ENCODE results near the gene TMCC1.
"Not testable (repeated sequence)": the region's sequence is repeated elsewhere in the genome, so short reads cannot be mapped to it uniquely, and the experiment has no call there.

Gene TMCC1

DNA sequence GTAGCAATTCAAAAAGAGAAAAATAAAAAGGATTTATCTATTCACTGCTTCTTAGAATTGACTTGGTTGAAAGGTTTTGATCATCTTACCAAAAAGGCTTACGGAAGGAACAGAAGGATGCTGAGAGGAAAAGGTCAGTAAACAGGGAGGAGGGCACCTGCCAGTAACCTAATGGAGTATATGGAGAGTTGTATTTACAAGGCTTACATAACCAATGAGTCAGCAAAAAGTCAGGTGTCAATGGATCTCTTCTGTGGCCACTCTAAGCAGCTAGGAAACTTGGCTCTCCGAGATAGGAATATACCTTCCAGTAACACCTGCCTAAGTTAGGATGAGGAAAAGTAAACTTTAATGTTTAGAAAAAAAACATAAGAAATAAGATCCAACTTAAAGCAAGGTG lies 206.6 kb downstream of the TMCC1 start:
- DNase-seq (ENCODE audit: low read depth in 2 of 2): no peak

DNA sequence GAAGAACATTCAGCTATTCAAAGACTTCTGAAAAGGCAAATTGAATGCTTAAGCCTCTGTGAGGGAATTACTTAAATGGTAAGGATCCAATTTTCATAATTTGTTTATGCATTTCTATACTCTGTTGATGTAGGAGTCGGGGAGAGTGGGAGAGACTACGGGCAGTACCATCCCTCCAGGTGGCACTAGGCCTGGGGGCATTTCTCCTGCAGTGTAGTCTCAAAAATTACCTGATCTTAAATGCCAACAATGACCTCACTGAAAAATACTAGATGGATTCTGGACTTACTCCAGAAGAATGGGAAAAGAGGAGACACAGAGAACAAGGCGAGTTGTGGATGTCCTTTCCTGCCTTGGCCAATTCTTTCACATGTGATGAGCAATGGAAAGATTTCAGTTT lies 209.2 kb downstream of the TMCC1 start:
- DNase-seq (ENCODE audit: low read depth in 2 of 2): no peak

DNA sequence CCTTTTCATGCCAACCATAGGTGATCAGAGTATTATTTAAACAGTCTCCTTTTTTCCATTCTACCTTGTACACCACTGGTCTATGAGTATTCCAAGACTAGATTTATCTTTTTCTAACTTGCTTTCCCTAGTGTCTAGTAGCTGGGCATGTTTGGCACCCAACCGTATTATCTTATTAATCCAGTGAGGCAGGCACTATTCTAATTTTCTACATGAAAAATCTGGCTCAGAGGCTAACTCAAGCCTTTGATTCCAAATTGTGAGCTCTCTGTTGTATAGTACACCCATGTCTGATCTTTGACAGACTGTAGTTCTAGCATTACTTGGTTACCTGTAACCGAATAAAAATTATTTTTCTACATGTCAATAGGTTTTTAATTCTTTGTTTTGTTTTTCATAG lies 210.3 kb downstream of the TMCC1 start:
- no peak for DNase-seq (ENCODE audit: low read depth in 2 of 2)

DNA sequence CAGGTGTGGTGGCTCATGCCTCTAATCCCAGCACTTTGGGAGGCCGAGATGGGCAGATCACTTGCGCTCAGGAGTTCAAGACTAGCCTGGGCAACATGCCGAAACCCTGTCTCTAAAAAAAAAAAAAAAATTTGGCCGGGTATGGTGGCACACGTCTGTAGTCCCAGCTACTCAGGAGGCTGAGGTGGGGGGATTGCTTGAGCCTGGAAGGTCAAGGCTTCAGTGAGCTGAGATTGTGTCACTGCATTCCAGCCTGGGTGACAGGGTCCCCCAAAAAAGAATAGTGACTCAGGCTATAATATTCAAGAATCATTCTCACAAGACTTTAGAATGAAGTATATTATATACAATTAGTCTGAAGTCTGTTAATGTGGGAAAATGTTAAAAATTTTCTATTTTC lies 216.5 kb downstream of the TMCC1 start:
- no peak for DNase-seq (ENCODE audit: low read depth in 2 of 2)

DNA sequence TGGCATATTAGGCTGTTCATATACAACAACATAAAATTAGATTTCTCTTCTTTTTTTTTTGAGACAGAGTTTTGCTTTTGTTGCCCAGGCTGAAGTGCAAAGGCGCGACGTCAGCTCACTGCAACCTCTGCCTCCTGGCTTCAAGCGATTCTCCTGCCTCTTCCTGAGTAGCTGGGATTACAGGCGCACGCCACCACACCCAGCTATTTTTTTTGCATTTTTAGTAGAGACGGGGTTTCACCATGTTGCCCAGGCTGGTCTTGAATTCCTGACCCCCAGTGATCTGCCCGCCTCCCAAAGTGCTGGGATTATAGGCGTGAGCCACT lies 218.8 kb downstream of the TMCC1 start:
- not testable (repeated sequence) for DNase-seq (ENCODE audit: low read depth in 2 of 2)

DNA sequence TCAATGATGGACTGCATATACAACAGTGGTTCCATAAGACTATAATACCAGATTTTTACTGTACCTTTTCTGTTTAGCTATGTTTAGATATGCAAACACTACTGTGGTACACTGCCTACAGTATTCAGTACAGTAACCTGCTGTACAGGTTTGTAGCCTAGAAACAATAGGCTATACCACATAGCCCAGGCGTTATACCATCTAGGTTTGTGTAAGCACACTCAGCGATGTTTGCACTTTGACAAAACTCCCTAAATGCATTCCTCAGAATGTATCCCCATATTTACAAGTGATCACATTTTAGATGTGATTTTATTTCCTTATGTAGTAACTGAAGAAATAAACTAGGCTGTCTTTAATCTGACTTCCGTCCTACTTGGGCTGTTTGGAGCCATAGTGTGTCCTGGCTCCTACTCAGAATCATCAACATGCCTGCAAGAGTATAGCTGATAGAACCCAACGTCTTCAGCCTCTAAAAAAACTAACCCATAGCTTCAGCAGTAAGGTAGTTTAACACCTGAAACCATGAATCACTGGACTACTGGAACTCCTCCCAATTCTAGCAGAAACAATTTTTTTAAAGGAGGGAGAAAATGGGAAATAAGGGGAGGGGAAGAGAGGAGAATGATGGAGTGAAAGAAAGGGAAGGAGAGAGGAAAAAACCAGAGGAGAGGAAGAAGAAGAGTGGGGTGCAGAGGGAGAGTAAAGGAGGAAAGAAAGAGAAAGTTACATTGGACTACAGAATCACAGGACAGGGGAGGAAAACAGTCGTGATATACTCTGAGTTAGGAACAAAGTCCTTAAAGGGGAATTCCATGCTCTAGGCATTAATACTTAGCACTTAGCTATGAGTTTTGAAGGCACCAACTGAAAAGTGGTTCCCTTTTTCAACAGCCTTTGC lies 219.4 kb downstream of the TMCC1 start:
- DNase-seq (ENCODE audit: low read depth in 2 of 2): no peak

DNA sequence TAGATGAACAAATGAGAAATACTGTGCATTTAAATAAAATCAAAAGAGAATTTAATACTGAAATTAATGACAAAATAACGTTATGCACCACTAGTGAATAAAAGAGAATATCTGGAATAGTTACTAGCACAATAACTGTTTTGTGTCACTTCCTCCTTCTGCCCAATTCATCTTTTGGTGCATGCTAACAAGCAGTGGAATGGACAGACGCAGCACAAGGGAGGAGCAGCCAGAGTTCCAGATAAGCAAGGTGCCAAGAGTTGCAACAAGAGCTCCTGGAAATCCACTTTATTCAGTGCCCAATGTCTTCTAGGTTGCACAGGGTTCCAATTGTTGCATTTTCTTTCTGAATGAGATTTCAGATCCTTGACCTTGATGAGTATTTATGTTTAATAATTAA lies 220.5 kb downstream of the TMCC1 start:
- no peak for DNase-seq (ENCODE audit: low read depth in 2 of 2)

DNA sequence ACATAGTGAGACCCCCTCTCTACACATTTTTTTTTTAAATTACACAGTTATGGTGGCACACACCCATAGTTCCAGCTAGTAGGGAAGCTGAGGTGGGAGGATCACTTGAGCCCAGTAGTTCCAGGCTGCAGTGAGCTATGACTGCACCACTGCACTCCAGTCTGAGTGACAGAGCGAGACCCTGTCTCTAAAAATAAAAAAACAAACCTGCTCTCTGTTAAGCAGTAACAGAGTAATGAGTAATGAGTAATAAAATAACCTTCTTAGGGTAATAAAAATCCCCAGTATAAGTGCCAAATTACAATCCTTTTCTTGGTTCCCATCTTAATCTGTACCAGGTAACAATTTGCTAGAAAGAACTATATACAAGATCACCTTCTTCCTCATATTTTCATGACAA lies 221.1 kb downstream of the TMCC1 start:
- DNase-seq (ENCODE audit: low read depth in 2 of 2): no peak

DNA sequence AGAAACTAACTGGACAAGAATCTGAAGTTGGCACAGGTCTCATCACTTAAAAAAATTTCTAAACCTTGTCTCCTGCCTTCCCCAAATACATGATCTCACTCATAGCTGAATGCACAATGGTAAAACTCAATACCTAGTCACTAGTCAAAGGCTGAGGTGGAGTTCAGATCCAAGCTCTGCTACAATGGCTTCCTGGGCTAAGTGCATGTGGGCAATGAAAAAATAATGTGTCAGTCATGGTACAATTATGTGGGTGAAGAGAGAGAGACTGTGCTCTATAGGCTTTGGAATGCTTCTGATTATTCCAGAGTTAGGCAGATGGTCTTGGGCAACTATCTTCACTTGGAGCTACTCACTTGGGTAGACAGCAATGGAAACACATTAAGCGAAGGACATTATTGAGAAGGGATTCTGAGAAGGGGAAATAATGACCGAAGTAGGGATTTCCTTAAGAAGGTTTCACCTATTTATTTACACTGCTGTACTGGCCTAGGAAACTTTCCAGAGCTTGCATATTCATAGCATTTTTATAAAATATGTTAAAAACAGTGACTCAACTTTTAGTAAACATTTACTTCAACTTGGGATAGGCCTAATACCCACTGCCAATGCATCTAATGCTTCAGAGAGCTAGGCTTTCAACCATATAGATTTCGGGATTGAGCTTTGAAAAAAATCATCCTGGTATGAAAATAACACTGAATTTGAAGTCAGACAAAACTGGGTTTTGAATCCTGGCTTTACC lies 228.3 kb downstream of the TMCC1 start:
- DNase-seq (ENCODE audit: low read depth in 2 of 2): no peak

DNA sequence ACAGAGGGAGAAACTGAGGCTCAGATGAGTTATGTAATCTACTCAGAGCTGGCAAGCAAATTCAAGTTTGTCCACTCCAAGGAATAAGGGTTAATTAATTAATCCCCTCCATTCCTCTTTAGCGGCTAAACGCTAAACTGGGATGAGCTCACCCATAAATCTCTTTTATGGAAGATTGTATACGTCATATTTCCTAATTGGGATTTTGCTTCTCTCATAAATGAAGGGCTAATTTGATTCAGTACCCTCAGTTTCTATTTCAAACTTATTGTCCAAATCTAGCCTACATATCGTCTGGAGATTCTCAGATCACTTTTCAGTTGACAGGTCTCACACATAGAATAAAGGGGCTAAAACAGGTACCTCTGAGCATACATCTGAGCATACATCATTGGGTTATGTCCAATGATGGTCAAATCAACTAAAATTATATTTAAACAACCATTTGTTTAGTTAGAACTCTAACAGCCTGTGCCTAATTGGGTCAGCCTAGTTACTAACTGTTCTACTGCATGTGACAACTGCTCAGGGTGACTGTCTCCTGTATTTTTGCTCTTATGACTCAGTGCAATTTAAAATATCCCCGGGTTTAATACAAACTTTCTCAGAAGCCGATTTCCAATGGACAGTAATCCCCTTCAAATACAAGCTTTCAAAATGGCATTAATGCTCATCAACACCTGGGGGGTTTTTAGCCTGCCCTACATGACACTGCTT lies 229.4 kb downstream of the TMCC1 start:
- DNase-seq (ENCODE audit: low read depth in 2 of 2): no peak

DNA sequence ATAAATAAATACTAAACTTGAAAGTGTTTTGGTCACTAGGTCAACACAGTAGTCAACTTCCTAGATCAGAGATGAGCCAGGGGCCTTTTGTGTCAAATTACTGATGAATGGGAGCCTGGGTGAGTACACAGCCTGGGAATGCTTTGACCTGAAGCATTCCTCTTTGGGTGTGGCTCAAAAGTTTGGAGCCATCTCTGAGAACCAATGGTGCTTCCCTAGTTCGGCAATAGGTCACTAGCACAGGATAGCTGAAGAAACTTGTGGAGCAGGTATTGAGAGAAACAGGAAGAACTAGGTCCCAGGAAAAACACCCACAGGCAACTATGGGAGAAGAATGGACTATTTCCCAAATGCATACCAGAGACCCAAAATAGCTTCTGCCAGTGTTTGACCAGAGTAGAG lies 230.5 kb downstream of the TMCC1 start:
- no peak for DNase-seq (ENCODE audit: low read depth in 2 of 2)

DNA sequence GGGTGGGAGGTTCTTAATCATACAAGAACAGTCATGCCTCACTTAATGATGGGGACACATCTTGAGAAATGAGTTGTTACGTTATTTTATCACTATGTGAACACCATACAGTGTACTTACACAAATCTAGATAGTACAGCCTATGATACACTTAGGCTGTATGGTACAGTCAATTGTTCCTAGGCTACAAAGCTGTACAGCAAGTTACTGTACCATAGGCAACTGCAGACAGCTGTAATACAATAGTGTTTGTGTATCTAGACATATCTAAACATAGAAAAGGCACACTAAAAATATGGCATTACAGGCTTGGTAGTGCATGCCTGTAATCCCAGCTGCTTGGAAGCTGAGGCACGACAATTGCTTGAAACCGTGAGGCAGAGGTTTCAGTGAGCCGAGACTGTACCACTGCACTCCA lies 231.3 kb downstream of the TMCC1 start:
- DNase-seq (ENCODE audit: low read depth in 2 of 2): no peak

DNA sequence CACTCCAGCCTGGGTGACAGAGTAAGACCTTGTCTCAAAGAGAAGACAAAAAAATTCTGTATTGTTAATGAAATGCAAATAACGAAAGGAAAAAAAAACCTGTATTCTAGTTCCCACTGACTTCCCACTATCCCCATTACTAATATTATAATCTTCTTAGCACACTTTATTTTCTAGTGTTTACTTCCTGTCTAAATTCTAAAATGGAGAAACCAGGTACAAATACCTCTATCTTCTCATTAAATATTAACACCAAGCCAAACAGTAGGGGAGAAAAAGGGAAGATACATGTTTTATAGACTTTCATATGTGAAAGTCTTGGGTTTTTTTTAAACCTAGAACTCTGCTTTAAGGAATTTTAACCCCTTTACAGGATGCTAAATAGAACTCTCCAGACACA lies 231.7 kb downstream of the TMCC1 start:
- no peak for DNase-seq (ENCODE audit: low read depth in 2 of 2)

DNA sequence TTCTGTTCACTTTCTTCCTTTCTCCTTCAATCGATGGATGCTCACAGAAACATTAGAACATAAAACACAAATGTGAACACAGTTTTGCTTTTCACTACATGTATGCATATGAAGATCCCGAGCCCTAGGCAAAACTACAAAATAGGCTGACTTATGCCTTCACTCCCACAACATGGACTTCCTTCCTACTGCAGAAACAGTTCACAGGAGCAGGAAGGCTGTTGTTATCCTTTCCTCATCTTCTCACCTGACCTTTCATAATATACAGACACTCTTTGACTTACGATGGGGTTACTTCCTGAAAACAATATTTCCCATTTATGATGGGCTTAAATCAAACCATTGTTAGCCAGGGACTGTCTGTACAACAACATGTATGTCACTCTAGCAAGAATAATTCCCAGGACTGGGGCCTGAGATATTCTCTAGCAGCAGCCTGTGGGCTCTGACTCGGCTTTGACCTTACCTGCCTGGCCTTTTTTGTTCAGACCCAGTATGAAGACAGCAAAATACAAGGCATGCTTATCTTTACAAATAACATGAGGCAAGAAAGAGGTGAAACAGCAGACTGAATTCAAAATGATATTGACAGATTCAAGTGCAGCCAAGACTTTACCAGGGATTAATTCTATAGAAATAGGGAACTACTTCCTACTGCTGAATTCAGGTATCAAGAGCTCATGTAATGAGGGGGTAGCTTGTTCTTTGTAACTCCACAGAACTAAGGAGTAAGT lies 235.2 kb downstream of the TMCC1 start:
- DNase-seq (ENCODE audit: low read depth in 2 of 2): no peak

DNA sequence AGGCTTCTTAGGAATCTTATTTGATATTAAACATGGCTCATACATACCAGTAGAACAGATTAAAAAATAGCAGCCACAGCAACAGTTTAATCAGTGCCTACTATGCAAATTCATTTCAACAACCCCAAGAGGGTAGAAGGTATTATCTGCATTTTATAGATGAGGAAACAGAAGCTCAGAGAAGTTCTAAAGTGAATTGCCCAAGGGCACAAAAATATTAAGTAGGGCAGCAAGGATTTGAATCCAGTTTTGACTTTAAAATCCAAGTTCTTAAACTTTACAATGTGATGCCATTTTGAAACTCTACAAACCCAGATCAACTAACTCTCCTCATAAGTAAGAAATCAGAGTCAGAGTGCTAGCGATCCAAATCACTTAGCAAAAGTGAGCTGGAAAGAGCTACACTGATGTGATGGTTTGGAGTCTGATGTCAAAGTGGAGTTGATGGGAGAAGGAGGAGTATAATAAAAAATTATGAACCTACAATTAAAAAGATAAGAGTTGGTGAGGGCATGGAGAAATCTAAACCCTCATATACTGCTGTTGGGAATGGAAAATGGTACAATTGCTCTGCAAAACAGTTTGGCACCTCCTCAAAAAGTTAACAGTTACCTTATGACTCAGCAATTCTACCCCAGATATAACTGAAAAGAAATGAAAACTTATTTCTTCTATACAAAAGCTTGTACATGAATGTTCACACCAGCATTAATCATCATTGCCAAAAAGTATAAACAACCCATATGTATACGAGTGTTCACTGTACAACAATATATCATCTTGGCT lies 236.1 kb downstream of the TMCC1 start:
- DNase-seq (ENCODE audit: low read depth in 2 of 2): no peak

DNA sequence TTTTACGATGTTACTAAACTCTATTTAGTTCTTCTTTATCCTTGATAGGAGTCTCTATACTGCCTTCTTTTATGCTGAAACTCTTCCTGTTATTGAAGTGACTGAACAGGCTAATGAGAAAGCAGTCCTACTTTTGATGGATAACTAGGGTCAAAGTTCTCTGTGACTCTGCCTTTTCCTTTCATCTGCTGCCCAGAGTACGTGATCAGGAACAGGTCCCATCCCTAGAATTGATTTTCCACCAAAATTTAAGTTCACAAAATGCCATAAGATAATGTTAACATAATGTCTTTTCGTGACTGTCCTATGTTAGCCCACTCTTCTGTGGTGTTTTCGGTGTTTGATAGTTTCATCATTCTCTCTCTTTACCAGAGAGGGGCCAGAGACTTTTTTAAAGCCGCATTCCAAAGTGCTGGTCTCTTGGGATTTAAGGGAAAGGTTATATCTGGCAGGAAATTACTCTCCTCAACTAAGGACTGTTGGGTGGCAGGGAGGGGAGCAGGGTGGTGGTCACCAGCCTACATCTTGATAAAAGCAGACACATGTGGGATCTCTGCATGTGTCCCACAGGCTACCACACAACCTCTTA lies 236.8 kb downstream of the TMCC1 start:
- DNase-seq (ENCODE audit: low read depth in 2 of 2): no peak

DNA sequence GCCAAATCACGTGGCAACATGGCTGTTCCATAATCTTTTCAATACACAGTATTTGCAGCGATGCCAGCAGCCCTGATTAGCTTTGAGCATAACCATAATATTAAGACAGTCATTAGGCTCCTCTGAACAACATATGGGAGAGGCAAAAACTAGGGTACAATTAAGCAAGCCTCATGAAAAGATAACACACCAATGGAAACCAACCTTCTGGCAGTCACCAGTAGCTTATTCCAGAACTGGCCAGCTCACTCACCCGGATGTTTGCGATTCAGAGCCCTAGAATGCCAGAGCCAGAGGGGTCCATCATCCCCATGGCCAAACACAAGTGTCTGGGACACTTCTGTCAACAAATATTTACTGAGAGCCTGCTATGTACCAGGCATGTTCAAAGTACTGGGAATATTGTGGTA lies 238.2 kb downstream of the TMCC1 start:
- no peak for DNase-seq (ENCODE audit: low read depth in 2 of 2)

DNA sequence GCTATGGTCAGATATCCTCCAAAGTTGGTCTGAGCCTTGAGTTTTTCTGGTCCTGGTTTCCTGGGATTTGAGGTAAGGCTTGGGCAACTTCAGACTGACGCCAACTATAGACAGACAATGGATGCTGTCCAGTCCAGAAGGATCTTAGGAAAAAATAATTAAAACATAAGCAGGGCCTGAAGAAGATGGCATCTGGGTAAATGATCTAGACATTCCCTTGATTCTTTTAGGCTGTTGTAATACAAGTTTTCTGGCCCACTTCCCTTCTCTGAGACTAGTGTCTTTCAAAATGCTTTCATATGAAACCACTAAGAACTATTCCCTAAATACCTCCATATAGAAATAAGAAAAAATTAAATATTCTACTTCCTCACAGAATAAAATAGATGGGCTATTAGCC lies 239.4 kb downstream of the TMCC1 start:
- no peak for DNase-seq (ENCODE audit: low read depth in 2 of 2)

DNA sequence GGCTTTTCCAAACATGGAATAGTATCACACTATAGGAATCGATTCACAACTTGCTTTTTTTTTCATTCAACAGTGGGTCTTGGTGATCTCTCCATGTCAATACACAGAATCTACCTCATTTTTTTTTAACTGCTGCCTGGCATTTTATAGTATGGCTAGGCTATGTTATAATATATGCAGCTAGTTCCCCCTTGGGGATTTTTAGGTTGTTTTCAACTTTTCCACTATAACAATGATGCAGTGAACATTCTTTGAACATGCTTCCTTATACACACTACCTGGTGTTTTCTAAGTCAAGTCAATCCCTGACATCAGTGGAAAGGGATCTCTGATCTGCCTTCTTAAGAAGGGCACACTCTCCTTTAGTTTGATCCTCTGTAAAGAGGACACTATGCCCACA lies 240.5 kb downstream of the TMCC1 start:
- no peak for DNase-seq (ENCODE audit: low read depth in 2 of 2)

DNA sequence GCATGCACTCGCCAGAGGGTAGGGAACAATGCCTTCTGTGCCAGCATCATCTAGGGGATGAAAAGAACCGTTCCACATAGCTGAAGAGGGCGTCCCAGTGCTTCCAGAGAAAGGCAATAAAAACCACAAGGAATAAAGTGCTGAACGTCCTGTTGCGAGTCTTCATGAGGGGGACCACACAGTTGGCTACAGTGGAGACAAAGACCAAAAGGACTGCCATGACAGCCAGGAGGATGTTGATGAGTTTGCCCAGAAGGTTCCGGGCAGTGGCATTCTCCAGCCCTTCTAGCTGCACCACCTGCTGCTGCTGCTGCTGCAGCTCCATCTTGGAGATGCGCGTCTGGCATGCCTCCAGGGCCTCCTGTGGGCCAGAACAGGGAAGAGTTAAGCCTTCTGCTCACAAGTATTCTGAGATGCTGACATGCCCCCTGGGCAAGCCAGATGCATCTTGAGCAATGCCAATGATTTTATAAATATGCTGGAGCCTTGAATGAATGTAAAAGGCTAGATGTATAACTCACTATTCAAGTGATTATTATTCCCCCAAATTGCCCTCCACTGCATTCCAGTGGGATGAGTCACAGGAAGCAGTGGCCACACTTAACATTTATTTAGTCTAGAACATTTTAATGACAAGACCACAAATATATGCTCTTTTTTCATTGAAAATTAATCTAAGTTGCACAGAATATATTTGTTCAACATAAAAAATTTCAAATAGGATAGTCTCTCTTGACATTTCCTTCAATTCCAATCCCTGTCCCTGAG lies 241.9 kb downstream of the TMCC1 start:
- no peak for DNase-seq (ENCODE audit: low read depth in 2 of 2)
